Measurements from ENCODE around the gene PLSCR2.

DNA sequence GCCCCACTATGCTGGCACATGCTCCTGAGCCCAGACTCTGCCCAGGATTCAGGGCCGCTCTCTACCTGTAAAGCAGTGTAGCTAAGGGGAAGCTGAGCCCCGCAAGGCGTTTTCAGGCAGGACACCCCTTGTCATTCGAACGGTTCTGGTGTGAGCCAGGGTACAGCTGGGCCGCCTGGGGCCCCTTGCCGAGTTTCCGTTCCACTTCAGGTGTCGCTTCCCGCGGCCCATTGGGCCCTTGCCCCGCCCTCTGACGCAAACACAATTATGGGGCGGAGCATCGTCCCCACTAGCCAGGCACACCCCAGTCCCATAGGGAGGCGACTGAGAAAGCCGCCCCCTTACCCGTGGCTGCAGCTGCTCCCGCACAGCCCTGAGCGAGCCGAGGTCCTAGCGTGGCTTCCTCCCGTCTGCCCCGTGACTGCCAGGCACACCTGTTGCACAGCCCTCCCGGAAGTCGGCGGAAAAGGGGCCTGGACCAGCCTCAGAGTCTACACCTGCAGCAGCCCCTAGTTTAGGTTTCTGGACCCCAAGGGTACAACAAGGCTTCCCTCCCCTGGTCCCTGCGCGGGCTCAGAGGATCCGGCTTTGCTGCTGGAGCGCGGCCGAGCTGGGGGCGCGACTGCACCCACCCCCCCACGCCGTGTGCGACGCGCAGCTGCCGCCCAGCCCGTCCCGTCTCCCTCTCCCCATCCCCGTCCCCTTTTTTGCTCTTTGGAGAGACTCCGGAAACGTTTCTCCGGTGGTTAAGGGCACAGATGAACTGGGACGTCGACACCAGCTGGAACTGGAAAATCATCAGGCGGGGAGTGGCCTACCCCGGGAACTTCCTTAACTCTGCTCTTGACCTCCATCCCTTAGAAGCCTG, at the start of gene PLSCR2:
- TF ChIP-seq, protein P1, sequence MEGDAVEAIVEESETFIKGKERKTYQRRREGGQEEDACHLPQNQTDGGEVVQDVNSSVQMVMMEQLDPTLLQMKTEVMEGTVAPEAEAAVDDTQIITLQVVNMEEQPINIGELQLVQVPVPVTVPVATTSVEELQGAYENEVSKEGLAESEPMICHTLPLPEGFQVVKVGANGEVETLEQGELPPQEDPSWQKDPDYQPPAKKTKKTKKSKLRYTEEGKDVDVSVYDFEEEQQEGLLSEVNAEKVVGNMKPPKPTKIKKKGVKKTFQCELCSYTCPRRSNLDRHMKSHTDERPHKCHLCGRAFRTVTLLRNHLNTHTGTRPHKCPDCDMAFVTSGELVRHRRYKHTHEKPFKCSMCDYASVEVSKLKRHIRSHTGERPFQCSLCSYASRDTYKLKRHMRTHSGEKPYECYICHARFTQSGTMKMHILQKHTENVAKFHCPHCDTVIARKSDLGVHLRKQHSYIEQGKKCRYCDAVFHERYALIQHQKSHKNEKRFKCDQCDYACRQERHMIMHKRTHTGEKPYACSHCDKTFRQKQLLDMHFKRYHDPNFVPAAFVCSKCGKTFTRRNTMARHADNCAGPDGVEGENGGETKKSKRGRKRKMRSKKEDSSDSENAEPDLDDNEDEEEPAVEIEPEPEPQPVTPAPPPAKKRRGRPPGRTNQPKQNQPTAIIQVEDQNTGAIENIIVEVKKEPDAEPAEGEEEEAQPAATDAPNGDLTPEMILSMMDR (IDR thresholded peaks at IDR 0.05), result no peak
- TF ChIP-seq EP300 (IDR thresholded peaks at IDR 0.05), result no peak
